NCI-H748 treated with DMSO at 0.1 percent for 48 hours (cell line): ENCODE measurements around the gene PDGFB.

Experiments used
- DNase-seq: peaks from one replicate; lab custom pipeline; 2025; lab: John Stamatoyannopoulos, UW

PDGFB gene

GRCh38 chr22:39253435-39254070 is 8.8 kb upstream of the PDGFB start:
- no peak for DNase-seq

DNA sequence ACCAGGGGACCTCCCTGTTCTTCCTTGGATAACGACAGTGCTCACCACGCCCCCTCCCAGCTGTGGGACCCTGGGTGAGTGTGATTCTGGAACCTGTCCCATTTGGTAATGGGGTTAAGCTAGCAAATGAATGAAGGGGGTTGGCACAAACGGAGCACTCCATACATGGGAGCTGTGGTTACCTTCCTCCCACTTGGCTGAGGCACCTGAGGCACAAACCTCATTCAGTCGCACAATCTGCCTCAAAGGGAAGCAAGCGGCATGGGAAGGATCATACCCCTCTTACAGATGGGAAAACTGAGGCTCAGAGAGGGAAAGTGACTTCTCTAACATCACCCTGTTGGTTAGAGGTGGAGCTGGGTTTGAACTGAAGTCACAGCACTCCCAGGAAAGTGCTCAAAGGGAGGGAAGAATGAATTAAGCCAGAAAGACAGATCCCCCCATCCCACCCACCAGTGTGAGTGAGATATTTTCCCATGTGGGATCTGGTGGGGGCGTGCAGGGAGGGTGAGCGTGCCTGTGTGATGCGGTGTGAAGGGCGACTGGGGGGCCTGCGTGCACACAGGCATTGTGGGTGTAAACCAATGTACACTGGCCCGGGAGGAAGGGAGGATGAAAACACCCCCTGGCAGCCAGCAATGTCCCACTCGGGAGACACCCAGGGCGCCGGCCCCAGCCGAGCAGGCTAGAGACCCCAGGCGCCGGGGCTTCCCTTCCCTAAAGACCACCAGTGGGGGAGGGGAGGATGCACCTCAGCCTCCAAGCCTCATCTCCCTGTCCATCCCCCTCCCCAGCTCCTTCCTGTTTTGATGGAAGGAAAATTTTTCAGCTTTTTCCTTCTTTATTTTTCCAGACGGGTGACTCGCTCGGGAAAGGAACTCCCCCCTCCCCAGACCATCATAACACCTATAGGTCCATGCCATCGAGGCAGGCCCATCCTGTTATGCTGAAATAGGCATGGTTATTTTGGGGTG is 8.0 kb upstream of the PDGFB start:
- no peak for DNase-seq

GRCh38 chr22:39251762-39252460 is 7.1 kb upstream of the PDGFB start:
- DNase-seq = no peak

DNA sequence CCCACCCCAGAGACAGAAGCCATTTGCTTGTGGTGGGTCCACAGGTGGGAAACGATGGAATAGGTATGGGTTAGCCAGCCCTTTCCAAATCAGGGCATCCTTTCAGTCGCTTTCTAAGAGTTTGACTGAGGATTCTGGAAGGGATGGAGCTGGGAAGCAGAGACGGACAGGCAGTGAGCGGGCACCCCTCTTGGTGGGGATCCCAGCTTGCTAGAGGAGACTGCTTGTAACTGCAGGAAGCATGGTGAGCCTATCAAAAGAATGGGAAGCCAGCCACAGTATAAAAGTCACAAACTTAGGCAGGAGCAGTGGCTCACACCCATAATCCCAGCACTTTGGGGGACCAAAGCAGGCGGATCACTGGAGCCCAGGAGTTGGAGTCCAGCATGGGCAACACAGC is 6.1 kb upstream of the PDGFB start:
- no peak for DNase-seq

DNA sequence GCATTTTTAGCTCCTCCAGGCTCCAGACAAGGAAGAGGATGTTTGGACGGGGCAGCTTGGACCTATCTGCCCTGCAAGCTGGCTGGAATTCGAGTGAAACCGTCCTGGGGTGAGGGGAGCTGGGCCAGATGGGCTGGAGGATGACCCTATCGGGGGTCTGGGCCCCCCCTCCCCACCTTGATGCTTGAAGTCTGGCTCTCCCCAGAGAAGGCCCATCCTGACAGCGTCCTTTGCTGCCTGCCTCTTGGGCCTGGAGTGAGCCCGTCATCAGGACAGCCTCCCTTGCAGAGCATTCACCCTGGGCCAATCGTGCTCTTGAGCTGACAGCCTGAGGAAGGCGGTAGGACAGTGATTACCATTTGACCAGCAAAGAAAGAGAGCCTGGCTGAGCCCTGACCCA is 5.3 kb upstream of the PDGFB start:
- no peak for DNase-seq

- no peak for DNase-seq
Measured at GRCh38 chr22:39249086-39249704, 4.4 kb upstream of the PDGFB start.

DNA sequence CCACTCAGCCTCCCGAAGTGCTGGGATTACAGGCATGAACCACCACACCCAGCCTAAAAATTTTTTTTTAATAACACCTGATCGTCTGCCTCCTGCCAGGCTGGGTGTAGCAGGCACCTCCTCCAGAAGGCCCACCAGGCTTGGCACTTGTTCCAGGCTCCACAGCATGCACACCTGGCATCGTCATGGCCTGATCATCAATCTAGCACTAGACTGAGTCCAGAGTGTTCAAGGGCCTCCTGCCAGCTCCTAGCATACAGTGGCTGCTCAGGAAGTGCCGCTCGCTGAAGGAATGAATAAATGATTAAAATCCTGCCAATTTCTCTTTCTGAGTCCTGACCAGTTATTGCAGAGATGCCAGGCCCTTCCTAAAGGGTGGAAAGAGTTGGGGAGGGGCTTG is 3.5 kb upstream of the PDGFB start:
- DNase-seq = no peak

DNA sequence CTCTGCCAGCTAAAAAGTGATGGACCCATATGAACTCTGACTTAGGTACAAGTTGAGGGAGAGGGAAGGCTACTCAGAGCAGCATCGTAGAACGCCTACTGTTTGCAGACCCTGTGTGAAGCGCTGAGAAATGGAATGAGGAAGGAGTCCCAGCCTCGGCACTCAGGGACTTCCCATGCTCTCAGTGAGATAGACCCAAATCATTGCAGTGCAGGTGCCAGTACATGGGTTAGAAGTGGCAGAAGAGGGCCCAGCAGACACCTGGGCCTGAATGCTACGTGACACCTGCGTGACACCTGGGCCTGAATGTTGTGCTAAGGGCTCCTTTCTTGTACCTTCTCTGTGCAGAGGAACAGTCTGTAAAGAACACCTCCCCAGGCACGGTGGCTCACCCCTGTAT is 2.6 kb upstream of the PDGFB start:
- DNase-seq = no peak

DNA sequence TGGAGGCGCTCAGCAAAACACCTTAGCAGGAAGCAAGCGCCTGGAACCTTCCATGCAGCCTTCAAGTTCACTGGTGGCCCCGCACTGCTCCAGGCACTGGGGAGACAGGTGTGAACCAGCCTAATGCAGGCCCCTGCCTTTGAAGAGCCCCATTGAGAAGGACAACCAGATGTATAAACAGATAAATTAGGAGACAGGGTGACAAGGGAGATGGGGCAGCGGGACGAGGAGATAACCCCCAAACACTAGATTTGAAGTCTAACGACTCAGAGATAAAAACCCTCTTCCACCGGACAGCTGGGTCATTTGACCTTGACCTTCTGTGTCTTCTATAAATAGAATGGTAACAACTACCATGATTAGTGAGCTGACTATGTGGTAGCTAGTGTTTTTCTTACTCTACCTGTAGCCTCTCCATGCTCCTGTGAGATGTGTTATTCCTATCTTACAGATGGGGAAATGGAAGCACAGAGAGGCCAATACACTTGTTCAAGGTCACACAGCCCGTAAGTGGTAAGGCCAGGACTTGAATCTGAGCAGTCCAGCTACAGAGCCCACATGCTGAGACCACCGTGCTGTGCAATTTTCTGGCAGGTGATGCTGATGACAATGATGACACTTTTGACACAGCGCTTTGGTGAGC is 2.0 kb upstream of the PDGFB start:
- DNase-seq = no peak

- DNase-seq = no peak
Measured at GRCh38 chr22:39246217-39246616, 1.4 kb upstream of the PDGFB start.

DNA sequence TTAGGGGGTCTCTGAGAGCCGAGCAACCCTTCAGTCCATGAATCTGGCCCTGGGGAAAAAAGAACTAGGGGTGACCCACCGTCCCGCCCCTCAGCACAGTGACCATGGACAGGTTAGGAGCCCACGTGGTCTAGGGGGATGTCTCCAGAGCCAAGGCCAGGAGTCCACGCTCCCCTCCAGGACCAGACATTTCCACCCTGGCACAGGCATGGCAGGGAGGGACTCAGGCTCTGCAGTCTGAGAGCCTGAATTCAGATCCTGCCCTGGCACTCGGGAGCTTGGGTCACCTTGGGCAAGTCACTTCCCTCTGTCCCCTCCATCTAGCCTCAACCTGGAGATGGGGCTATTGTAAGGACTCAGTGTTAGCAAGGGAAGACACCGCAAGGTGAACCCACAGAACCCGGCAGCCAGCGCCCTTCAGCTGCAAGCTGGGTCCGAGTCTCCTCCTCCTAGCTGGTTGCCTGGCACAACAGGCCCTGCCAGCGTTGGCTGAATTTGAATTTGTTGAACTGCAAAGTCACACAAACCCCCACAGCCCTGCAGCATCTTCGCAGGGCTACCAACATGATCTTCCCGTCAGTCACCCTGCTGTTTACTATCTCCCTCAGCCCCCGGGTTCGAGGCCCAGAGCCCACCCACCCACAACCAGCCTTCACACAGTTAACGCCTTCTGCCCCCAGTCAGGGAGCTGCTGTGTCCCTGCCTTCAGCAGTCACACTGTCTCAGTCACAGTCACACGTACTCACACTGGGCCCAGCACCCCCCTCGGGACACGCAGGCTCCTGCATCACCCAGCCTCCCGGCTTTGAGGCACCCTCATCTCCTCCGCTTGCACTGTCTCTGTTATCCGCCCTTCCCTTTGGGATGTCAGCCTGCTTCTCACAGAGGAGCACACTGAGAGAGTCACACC is 603 bp upstream of the PDGFB start:
- no peak for DNase-seq

- DNase-seq = no peak
Measured at GRCh38 chr22:39244136-39244495, 666 bp downstream of the PDGFB start.

GRCh38 chr22:39243439-39244135 is 1.2 kb downstream of the PDGFB start:
- DNase-seq = peak; percentile 16

DNA sequence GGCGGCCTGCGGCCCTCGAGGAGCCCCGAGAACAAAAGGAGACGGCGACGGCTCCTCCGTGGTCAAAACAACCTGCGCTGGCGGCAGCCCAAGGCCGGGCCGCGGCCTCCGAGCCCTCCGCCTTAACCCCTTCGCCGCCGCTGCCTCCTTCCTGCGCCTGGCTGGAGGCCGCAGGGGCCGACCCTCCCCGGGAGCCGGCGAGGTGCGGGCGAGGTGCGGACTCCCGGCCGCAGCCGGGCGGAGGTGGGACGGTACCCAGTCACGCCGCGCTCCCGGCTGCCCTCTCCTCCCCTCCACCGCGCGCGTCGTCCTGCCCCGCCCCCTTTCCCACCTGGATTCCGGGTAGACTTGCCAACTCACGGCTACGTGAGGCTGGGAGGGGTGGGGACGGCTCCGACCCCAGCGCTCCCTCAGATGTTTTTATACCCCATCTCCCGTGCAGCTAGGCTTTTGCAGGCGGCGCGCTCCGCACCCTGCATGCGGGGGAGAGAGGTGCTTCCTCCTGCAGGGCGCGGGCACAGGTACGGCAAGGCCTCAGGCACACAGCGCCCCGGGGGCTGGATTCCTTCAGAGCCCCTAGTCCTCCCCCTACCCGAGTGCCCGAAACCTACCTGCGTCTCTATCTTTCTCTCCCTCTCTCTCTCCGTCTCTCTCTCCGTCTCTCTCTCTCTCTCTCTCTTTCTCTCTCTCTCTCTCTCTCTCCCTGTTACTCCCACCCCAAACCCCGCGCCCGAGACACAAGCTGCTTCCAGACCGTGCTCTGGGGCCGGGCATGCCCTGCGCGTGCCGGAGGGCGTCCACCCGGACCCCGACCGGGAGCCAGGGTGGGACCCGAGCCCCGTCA is 2.0 kb downstream of the PDGFB start:
- DNase-seq = peak; percentile 13

DNA sequence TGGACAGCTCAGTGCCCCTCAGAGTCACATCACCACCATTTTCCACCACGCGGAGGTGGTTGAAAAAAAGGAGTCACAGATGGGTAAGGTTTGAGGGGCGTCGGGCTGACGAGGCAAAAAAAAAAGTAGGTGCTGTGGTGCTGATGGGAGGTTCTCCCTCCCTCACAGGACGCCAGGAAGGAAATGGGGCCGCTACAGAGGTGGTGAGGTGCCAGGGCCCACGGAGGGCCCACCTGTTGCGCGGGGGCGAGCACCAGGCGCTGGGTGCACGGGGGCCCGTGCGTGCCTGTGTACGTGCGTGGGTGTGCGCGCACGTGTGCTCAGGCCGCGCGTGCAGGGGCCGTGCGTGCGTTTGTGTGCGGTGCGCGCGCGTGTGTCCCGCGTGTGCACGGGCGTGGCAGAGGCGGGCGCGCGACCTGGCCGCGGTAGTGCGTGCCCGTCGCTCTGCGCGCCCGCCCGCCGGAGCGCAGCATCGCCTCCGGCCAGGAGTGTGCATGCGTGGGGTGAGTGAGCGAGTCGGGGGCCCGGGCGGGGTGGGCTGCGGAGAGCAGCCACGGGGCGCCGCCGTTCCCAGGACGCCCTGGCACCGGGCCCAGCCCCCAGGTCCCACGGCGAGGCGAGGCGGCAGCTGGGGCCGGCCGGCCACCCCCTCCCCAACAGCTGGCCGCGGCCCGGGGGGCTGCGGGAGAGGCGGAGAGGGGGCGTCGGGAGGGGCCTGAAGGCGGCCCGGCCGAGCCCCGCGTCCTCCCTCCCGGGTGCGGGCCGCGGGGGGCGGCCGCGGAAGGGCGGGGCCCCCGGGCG is 2.8 kb downstream of the PDGFB start:
- no peak for DNase-seq

GRCh38 chr22:39240831-39241793 is 3.7 kb downstream of the PDGFB start:
- no peak for DNase-seq
